H9 (cell line): ENCODE results near the gene SERPINE2. TPM values are rescaled to one million over a fixed set of nuclear protein-coding genes. Genes with fewer than 3 reads are reported as not detected.

Experiments used
- DNase-seq: peaks from one replicate; pipeline ENCODE4 v3.0.0-alpha.2; 2017
- H2AFZ ChIP-seq: one replicate; pipeline ENCODE4 v1.6.1; 2013; ENCODE audit warnings: mild to moderate bottlenecking, low read length, control low read depth, moderate library complexity
- H2AK5ac ChIP-seq: 2 replicates; pipeline ENCODE4 v1.6.1; 2013; ENCODE audit warnings: low read length, control low read depth, mixed read lengths; ENCODE audit not compliant: insufficient read length
- H2BK120ac ChIP-seq: one replicate; pipeline ENCODE4 v1.6.1; 2013; ENCODE audit warnings: low read depth, mild to moderate bottlenecking, low read length, control low read depth, inconsistent platforms; ENCODE audit not compliant: poor library complexity, severe bottlenecking
- H2BK12ac ChIP-seq: 2 replicates; pipeline ENCODE4 v1.6.1; 2013; ENCODE audit warnings: low read length, control low read depth, mixed read lengths, low read depth; ENCODE audit not compliant: insufficient read length
- H2BK15ac ChIP-seq: 2 replicates; pipeline ENCODE4 v1.6.1; 2013; ENCODE audit warnings: low read depth, low read length, control low read depth
- H2BK20ac ChIP-seq: one replicate; pipeline ENCODE4 v1.6.1; 2013; ENCODE audit warnings: low read depth, mild to moderate bottlenecking, low read length, control low read depth, inconsistent platforms; ENCODE audit not compliant: poor library complexity, severe bottlenecking
- H2BK5ac ChIP-seq: 2 replicates; pipeline ENCODE4 v1.6.1; 2013; ENCODE audit warnings: low read length, control low read depth, mixed read lengths; ENCODE audit not compliant: insufficient read length
- H3K14ac ChIP-seq: 2 replicates; pipeline ENCODE4 v1.6.1; 2013; ENCODE audit warnings: low read length, control low read depth; ENCODE audit not compliant: insufficient read depth
- H3K18ac ChIP-seq: 2 replicates; pipeline ENCODE4 v1.6.1; 2013; ENCODE audit warnings: low read depth, mild to moderate bottlenecking, mixed read lengths, low read length, control low read depth; ENCODE audit not compliant: insufficient read length
- H3K23ac ChIP-seq: 2 replicates; pipeline ENCODE4 v1.6.1; 2013; ENCODE audit warnings: low read length, control low read depth, mixed read lengths, low read depth; ENCODE audit not compliant: insufficient read length
- H3K23me2 ChIP-seq: 2 replicates; pipeline ENCODE4 v1.6.1; 2013; ENCODE audit warnings: low read depth, mild to moderate bottlenecking, mixed read lengths, low read length, control low read depth; ENCODE audit not compliant: insufficient read length, poor library complexity, severe bottlenecking
- H3K27ac ChIP-seq: 2 replicates; pipeline ENCODE4 v1.5.1; 2013; ENCODE audit warnings: low read length, control low read depth, mixed read lengths, low read depth; ENCODE audit not compliant: insufficient read length
- H3K27me3 ChIP-seq: 2 replicates; pipeline ENCODE4 v1.6.1; 2013; ENCODE audit warnings: low read length, control low read depth, inconsistent platforms; ENCODE audit not compliant: insufficient read depth
- H3K4ac ChIP-seq: 2 replicates; pipeline ENCODE4 v1.6.1; 2013; ENCODE audit warnings: low read depth, mild to moderate bottlenecking, control low read depth, inconsistent platforms, low read length, moderate library complexity
- H3K4me1 ChIP-seq: 2 replicates; pipeline ENCODE4 v1.6.1; 2013; ENCODE audit warnings: low read length, control low read depth, inconsistent platforms; ENCODE audit not compliant: insufficient read depth
- H3K4me2 ChIP-seq: 2 replicates; pipeline ENCODE4 v1.6.1; 2013; ENCODE audit warnings: low read length, control low read depth, mixed read lengths; ENCODE audit not compliant: insufficient read length, insufficient read depth
- H3K56ac ChIP-seq: 2 replicates; pipeline ENCODE4 v1.6.1; 2013; ENCODE audit warnings: low read depth, mild to moderate bottlenecking, mixed read lengths, low read length, control low read depth; ENCODE audit not compliant: insufficient read length
- H3K79me1 ChIP-seq: 2 replicates; pipeline ENCODE4 v1.6.1; 2013; ENCODE audit warnings: low read depth, mild to moderate bottlenecking, moderate library complexity, low read length, control low read depth, inconsistent platforms; ENCODE audit not compliant: insufficient read depth, poor library complexity, severe bottlenecking
- H3K79me2 ChIP-seq: 2 replicates; pipeline ENCODE4 v1.6.1; 2013; ENCODE audit warnings: low read length, control low read depth, inconsistent platforms; ENCODE audit not compliant: insufficient read depth
- H3K9ac ChIP-seq: 2 replicates; pipeline ENCODE4 v1.6.1; 2013; ENCODE audit warnings: low read length, control low read depth, mixed read lengths; ENCODE audit not compliant: insufficient read length; ENCODE audit errors: extremely low read depth
- H3K9me3 ChIP-seq: one replicate; pipeline ENCODE4 v1.6.1; 2013; ENCODE audit warnings: low read depth, low read length, inconsistent platforms; ENCODE audit not compliant: control insufficient read depth
- H3T11ph ChIP-seq: one replicate; pipeline ENCODE4 v1.6.1; 2013; ENCODE audit warnings: mild to moderate bottlenecking, low read length, control low read depth, inconsistent platforms
- H4K20me1 ChIP-seq: one replicate; pipeline ENCODE4 v1.6.1; 2013; ENCODE audit not compliant: control insufficient read depth, insufficient read length, insufficient read depth
- H4K5ac ChIP-seq: 2 replicates; pipeline ENCODE4 v1.6.1; 2013; ENCODE audit warnings: low read depth, mild to moderate bottlenecking, mixed read lengths, low read length, control low read depth; ENCODE audit not compliant: insufficient read length
- H4K8ac ChIP-seq: replicated peaks from 2 replicates; pipeline ENCODE4 v1.6.1; 2013; ENCODE audit warnings: low read length, control low read depth, mixed read lengths, low read depth; ENCODE audit not compliant: insufficient read length
- H4K91ac ChIP-seq: 2 replicates; pipeline ENCODE4 v1.6.1; 2013; ENCODE audit warnings: low read depth, mild to moderate bottlenecking, moderate library complexity, mixed read lengths, low read length, control low read depth; ENCODE audit not compliant: insufficient read length
- H3K27ac Mint-ChIP-seq, 3 experiments: 2 replicates in 2 of 3; 3 replicates in 1 of 3; pipeline ENCODE4 v1.8.0; 2020 to 2021; ENCODE audit warnings: mixed read lengths in 3 of 3, mild to moderate bottlenecking in 1 of 3, moderate library complexity in 1 of 3
- H3K27me3 Mint-ChIP-seq: 2 replicates; pipeline ENCODE4 v1.8.0; 2021; ENCODE audit warnings: low read depth, mild to moderate bottlenecking, moderate library complexity, mixed read lengths
- H3K36me3 Mint-ChIP-seq, 3 experiments: 2 replicates in 2 of 3; 3 replicates in 1 of 3; pipeline ENCODE4 v1.8.0; 2020 to 2021; ENCODE audit warnings: low read depth in 3 of 3, mixed read lengths in 3 of 3; ENCODE audit not compliant: insufficient read depth in 1 of 3
- H3K4me1 Mint-ChIP-seq, 2 experiments: 2 replicates each; pipeline ENCODE4 v1.8.0; 2020; ENCODE audit warnings: mixed read lengths in 2 of 2
- H3K4me3 Mint-ChIP-seq, 2 experiments: 2 replicates in 1 of 2; 3 replicates in 1 of 2; pipeline ENCODE4 v1.8.0; 2020 to 2021; ENCODE audit warnings: mild to moderate bottlenecking in 2 of 2, mixed read lengths in 2 of 2, moderate library complexity in 1 of 2
- H3K9me3 Mint-ChIP-seq, 2 experiments: 2 replicates in 1 of 2; 3 replicates in 1 of 2; pipeline ENCODE4 v1.8.0; 2020; ENCODE audit warnings: mild to moderate bottlenecking in 2 of 2, mixed read lengths in 2 of 2, moderate library complexity in 1 of 2
- CTCF ChIP-seq: fragments of 200-600 bp; sonication (generic); conservative IDR thresholded peaks from 3 replicates; pipeline ENCODE4 v1.8.0; 2021; ENCODE audit warnings: antibody characterized with exemption, mild to moderate bottlenecking
- WGBS: extraction: QIAGEN DNeasy Blood & Tissue Kit; methylation state at CpG from one replicate; pipeline ENCODE4 v1.1.7; 2013; ENCODE audit warnings: missing lambda C conversion rate, low lambda C conversion rate, mixed read lengths; ENCODE audit not compliant: insufficient read length; ENCODE audit errors: extremely low coverage; 5-methylcytosine and 5-hydroxymethylcytosine counted together
- total RNA-seq: library from RNA; stranded (reverse); gene quantifications from 2 replicates; pipeline ENCODE4 v1.2.1, GENCODE V29; 2021

The SERPINE2 gene
- total RNA-seq, 1 experiment from 2014 or later = 40.0 TPM

DNA sequence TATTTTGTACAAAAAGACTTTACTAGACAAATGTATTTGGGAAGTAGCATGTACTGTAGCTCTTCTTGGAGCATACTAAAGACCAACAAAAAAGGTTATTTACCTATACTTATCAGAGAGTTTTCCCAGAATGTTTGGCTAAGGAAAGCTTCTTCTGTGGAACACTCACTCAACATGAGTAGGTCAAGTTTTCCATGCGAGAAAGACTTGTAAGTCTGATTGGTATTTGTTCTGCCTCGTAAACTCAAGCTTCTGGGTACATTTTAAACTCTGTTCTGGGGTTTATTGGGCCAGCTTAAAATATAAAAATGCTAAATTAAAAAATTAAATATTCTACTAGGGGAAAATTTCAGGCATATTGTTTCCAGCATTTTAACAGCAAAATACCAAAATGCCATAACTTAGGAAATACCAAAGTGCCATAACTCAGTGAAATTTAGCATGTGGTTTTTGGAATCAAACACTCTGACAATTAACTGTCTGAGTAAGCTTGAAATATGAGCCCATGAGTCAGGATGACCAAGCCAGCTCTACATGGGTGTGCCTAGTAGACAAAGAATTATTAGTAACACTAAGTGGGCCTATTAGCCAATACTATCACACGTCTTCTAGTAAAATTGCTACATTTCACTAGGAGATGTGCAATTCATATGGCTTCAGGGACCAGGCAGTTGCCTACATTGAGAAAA, 47.3 kb upstream of the SERPINE2 start:
- Histone ChIP-seq H4K8ac (no peak overlapping the region), H3K79me2 (no peaks in the 10 kb centered on the region), H3K56ac (no peak overlapping the region), H2AK5ac (no peak overlapping the region), H3K79me1 (no peaks in the 10 kb centered on the region), H2BK120ac (no peak overlapping the region), H4K91ac (no peak overlapping the region), H3K18ac (no peak overlapping the region), H3K4me2 (no peak overlapping the region), H3K14ac (no peak overlapping the region), H3K27ac (no peak overlapping the region), H4K5ac (no peak overlapping the region), H2BK20ac (no peak overlapping the region), H3K23me2 (no peaks in the 10 kb centered on the region), H3K27me3 (no peaks in the 10 kb centered on the region), H3T11ph (no peak overlapping the region), H3K23ac (no peak overlapping the region), H4K20me1 (no peaks in the 10 kb centered on the region), H3K9me3 (no peaks in the 10 kb centered on the region), H2BK12ac (no peak overlapping the region), H2AFZ (no peak overlapping the region), H3K4ac (no peak overlapping the region), H2BK5ac (no peak overlapping the region), H2BK15ac (no peak overlapping the region), H3K9ac (no peak overlapping the region), H3K4me1 (no peaks in the 10 kb centered on the region; the same call in 1 of the 2 replicates)
- Mint-ChIP-seq H3K27ac (no peak overlapping the region), H3K27me3 (no peaks in the 10 kb centered on the region; the same call in 1 of the 2 replicates), H3K9me3 (no peaks in the 10 kb centered on the region), H3K36me3 (no peaks in the 10 kb centered on the region), H3K4me3 (no peak overlapping the region), H3K4me1 (peaks cover 0 to 6% of the 10 kb centered on the region in 2 experiments; a peak in 2 of 4 replicates)
- no peak for DNase-seq
- TF ChIP-seq CTCF = no peak
- WGBS = no CpG with 5 or more reads among the region's 3 CpGs
